Left cardiac atrium (tissue), 4 donors: ENCODE measurements around the gene CAMK1D. TPM values are rescaled to one million over a fixed set of nuclear protein-coding genes. Genes with fewer than 3 reads are reported as not detected.
"Not testable (repeated sequence)": the region's sequence is repeated elsewhere in the genome, so short reads cannot be mapped to it uniquely, and the experiment has no call there.

ENCODE experiments used
- ATAC-seq, 2 donors: fragments of 200-7000 bp; cut with Tn5 transposase; one replicate each; pipeline ENCODE4 v1.9.1; 2020; ENCODE audit warnings: mild to moderate bottlenecking in 2 of 2, moderate library complexity in 2 of 2
- DNase-seq: peaks from one replicate; pipeline ENCODE4 v3.0.0-alpha.2; 2020
- intact Hi-C, 2 donors: fragments of 100-400 bp; cut with DNase I; formaldehyde crosslinking; loops; one replicate each; pipeline versions ENCODE4 v1.14.1 to v1.15.1; 2022 to 2023
- total RNA-seq, 2 donors: library from RNA; stranded (reverse); fragmentation: NEBNext Ultra II Directional; extraction: Animal tissue kit (Norgen Biotek cat#: 25700); gene quantifications; one replicate each; pipeline ENCODE4 v1.2.1, GENCODE V29; 2021
- donor health status: DM: no; HTN: yes; CAD: no.
- donor health status: DM: no; HTN: yes; CAD: no; lungs with severe emphysema.
- donor health status: DM: yes; HTN: yes; CAD: no.
- donor health status: Dilated cardiomyopathy.

The CAMK1D gene
- total RNA-seq, 2 donors from 2014 or later: 23.8 to 38.5 TPM

DNA sequence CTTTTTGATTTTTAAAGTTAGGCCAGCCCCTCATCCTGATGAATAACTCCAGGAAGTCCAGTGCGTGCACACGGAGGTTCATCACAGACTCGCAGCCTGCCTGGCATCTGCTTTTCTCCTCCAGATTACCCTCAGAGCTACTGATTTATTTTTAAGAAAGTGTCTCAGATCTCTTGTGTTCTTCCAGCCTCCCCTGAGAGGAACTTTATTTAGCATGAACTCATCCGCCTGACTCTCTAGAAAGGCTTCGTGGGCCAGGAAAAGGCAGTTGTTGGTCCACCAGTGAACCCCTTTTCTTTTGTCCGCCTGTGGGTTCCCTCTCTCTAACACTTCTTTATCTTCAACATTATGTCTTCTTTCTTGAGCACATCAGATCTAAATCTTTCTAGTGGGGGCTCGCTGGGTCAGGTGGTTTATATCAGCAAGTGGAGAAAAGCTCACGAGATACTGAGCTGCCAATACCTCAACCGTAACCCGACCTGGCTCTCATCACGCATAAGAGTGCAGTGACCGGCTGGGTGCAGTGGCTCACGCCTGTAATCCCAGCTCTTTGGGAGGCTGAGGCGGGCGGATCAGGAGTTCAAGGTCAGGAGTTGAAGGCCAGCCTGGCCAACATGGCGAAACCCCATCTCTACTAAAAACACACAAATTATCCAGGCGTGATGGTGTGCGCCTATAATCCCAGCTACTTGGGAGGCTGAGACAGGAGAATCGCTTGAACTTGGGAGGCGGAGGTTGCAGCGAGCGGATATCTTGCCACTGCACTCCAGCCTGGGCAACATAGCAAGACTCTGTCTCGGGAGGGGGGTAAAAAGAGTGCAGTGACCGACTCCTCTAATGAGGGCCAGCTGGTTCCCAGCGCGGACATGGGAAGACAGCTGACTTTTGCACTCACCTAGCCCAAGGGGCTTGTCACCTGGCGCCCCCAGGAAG, 489.9 kb downstream of the CAMK1D start:
- ATAC-seq (no peak), DNase-seq (no peak)
- intact Hi-C loops: loop anchor here in 1 of 2 donors (10.0 kb wide), 1 partner anchor 114 kb away; no protein-coding TSS in a partner anchor

DNA sequence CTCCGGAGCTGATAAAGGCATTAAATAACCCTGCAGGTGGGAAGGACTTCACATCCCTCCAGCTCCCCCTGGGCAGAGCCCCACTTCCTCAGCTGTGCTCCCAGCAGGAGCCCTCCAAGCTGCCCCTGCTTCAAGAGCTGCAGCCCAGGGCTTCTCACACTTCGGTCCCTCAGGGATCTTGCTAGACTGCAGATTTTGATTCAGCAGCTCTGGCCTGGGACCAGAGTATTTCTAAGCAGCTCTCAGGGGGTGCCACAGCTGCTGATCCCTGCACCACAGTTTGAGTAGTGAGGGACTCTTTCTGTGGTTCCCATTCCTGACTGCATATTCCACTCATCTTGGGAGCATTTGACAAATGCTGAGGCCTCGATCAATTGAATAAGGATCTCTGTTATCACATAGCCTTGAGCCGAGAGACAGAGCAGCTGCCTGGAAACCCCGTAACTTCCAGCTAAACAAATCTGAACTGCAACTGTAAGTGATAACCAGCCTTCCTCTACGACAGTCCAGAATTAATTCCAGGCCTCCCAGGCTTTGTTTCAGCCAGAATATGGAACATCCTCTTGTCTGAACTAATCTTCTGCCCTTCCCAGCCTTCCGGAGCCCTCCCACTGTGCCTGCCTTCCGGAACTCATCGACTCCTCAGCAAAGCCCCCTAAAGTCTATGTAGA, 490.7 kb downstream of the CAMK1D start:
- DNase-seq (no peak), ATAC-seq (peak; percentile 34 to 61)
- intact Hi-C loops: loop anchor here in 1 of 2 donors (10.0 kb wide), 1 partner anchor 115 kb away; no protein-coding TSS in a partner anchor

DNA sequence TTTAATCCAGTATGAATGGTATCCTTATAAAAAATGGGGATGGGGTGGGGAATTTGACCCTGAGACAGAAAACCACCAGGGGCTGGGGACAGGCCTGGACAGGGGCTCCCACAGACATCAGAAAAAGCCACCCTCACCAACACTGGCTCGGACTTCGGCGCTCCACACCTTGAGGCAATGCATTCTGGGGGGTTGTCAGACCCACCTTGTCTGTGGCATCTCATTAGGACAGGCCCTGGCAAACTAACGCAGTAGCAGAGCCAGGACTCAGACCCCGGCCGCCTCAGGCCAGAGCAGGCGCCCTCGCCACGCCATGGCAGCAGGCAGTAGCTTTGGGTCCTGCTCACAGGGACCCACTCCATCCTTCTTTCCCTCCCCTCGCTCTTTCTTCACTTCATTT, 492.1 kb downstream of the CAMK1D start:
- ATAC-seq (no peak), DNase-seq (no peak)
- intact Hi-C loops: no loop called here

DNA sequence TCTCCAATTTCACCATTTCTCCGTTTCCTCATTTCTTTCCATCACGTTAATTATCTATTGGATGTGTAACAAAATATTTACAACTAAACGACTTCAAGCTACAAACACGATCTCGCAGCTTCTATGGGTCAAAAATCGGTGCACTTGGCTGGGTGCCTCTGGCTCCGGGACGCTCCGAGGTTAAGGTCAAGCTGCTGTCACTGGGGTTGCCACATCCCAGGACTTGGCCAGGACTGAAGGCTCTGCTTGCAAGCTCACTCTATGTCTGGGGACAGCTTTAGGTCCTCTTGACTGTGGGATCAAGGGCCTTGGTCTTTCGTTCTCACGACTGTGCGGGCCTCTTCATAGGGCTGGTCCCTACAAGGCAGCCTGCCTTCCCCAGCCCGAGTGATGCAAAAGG, 492.5 kb downstream of the CAMK1D start:
- intact Hi-C loops: no loop called here
- DNase-seq (no peak), ATAC-seq (peak; percentile 19 to 49)

DNA sequence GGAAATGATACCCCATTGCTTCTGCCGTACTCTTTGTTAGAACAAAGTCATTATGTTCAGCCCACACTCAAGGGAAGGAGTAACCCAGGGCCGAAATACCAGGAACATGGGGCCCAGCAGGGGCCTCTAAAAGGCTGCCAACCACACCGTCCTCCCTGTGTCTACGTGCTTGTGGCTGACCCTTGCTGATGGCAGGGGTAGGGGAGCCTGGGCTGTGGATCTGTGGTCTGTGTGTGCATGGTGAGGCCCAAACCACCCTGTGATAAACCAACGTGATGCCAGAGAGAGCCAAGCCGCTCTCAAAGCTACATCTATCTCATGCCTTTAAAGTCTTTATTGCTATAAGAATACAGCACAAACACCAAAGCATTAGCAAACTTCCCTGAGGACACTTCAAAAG, 493.0 kb downstream of the CAMK1D start:
- intact Hi-C loops: no loop called here
- ATAC-seq: no peak

GRCh38 chr10:12843296-12843945, 494.1 kb downstream of the CAMK1D start:
- ATAC-seq: no peak
- no peak for DNase-seq
- intact Hi-C loops: no loop called here

More for the DNA sequence above, 493.0 kb downstream of the CAMK1D start:
- DNase-seq: no peak

DNA sequence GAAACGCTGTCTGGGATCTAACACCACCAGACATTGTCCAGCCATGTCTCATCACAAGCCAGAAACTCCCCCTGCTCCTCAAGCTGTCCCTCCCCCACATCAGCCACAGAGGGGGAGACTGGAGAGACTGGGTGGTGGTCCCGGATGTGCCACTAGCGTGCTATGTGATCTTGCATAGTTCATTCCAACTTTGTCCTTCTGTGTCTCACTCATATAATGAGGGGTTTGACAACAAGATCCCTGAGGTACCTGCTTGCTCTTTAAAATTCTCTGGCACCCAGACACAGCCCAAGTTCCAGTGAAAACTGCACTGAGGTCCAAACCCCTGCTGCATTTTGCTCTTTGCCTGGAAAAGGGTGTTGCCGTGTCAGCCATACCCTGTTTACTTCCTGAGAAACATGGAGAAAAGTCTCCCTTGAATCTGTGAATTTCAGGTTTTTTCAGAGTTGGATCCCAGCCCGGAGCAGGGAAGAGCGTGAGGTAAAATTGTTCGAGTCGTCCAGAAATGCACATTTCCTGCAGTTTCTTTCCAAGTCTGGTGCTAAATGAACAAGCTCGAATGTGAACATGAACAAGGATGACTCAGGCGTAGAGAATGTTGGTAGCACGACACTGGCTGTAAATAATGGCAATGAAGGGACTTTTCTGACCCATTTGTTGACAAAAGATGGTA, 495.6 kb downstream of the CAMK1D start:
- DNase-seq (no peak), ATAC-seq (peak; percentile 27 to 46)
- intact Hi-C loops: no loop called here

- ATAC-seq (peak; percentile 31 to 67), DNase-seq (no peak)
- intact Hi-C loops: no loop called here
These were observed 497.4 kb downstream of the CAMK1D start for GRCh38 chr10:12846718-12847117.

- intact Hi-C loops: no loop called here
- DNase-seq: no peak
- no peak for ATAC-seq
These were observed 498.1 kb downstream of the CAMK1D start for GRCh38 chr10:12847361-12847975.

GRCh38 chr10:12848439-12849173, 499.3 kb downstream of the CAMK1D start:
- DNase-seq (no peak), ATAC-seq (no peak)
- intact Hi-C loops: no loop called here

GRCh38 chr10:12849319-12850181, 500.2 kb downstream of the CAMK1D start:
- intact Hi-C loops: no loop called here
- DNase-seq (no peak), ATAC-seq (peak; percentile 17 to 45)

DNA sequence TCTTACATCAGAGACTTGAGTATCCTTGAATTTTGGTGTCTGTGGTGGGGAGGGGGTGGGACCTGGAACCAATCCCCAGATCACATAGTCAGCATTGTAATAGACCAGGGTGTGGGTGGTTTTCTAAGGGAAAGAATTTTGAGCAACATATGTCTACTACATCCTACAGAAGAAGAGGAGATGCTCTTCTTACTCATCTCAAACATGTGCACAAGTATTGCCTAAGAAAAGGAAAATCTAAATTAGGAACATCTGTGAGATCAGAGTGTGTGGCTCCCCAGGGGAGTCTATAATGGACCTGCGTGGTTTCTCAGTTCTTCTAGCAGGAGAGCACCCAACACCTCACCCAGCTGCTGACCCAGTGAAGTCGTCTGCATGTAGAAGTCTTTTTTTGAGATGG, 503.3 kb downstream of the CAMK1D start:
- intact Hi-C loops: no loop called here
- DNase-seq (no peak), ATAC-seq (no peak)

DNA sequence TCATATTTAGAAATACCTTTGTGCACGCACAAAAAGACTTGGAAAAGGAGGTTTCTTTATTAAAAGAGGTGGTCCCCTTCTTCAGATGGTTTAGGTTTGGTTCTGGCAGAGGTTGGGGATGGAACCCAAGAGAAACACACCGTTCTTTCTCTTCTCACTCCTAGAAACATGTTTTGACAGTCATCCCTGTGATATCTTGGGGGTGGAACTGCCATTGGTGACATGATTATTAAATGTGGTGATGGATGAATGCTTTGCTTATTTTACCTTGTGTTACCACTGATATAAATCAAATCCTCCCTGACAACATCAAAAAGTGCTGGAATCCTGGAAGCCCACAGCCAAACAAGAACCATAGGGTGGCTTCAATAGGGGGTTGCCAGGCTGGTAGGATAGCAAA, 505.6 kb downstream of the CAMK1D start:
- no peak for ATAC-seq
- intact Hi-C loops: no loop called here

GRCh38 chr10:12862459-12862858, 513.1 kb downstream of the CAMK1D start:
- DNase-seq (no peak), ATAC-seq (no peak)
- intact Hi-C loops: no loop called here

More for the DNA sequence above, 505.6 kb downstream of the CAMK1D start:
- DNase-seq: no peak

- intact Hi-C loops, ATAC-seq, DNase-seq: not testable (repeated sequence)
These were observed 516.2 kb downstream of the CAMK1D start for GRCh38 chr10:12865515-12865914.

DNA sequence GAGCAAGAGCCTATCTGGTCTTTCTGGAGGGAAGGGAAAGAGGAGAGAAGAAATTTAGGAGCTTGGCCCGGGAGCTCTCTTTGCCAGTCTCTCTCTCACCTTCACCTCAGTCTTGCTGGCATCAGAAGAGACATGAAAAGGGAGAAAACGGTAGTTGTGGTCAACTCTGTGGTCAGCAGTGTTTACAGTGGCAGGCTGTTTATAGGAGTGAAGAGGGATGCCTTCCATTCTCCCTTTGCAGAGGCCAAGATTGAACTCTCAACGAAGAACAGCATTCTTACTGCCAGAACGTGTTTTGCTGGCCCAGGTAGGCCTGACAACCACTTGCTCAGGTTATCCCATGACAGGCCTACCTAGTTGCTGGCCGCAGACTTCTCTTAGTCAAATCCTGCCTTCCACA, 518.9 kb downstream of the CAMK1D start:
- no peak for DNase-seq
- no peak for ATAC-seq
- intact Hi-C loops: no loop called here

- intact Hi-C loops: no loop called here
- peak in 1 of 2 donors; percentile 50 for ATAC-seq
- no peak for DNase-seq
These were observed 520.1 kb downstream of the CAMK1D start for GRCh38 chr10:12869427-12869826.
